Body of pancreas (tissue), 4 donors: Measurements from ENCODE around the gene NDUFS7.

ENCODE experiments used
- POLR2A ChIP-seq, 3 donors: fragments of 450-650 bp; IDR thresholded peaks; one replicate each; pipeline ENCODE4 v1.6.1; 2016; ENCODE audit warnings: antibody characterized with exemption in 3 of 3, mild to moderate bottlenecking in 2 of 3
- TF ChIP-seq, protein P1 (sequence below), 7 experiments: fragments of 450-650 bp in 4 of 7; fragments of 200-600 bp in 3 of 7; sonication (generic) in 3 of 7; IDR thresholded peaks; one replicate each; pipeline ENCODE4 v1.5.1; 2016 to 2019; ENCODE audit warnings: antibody characterized with exemption in 7 of 7

DNA sequence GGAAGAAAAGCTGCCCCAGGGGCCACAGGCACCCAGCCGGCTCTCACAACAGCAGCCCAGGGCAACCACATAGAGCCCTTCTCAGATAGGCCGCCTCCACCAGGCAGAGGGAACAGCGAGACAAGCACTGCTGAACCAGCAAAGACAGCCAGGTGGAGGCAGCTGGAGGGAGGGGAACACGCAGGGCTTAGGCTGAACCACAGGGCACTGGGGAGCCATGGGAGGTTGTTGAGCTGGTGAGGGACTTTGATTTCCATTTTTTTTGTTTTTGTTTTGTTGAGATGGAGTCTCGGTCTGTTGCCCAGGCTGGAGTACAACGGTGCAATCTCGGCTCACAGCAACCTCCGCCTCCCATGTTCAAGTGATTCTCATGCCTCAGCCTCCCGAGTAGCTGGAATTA is 14.1 kb downstream of the NDUFS7 start:
- TF ChIP-seq, protein P1, sequence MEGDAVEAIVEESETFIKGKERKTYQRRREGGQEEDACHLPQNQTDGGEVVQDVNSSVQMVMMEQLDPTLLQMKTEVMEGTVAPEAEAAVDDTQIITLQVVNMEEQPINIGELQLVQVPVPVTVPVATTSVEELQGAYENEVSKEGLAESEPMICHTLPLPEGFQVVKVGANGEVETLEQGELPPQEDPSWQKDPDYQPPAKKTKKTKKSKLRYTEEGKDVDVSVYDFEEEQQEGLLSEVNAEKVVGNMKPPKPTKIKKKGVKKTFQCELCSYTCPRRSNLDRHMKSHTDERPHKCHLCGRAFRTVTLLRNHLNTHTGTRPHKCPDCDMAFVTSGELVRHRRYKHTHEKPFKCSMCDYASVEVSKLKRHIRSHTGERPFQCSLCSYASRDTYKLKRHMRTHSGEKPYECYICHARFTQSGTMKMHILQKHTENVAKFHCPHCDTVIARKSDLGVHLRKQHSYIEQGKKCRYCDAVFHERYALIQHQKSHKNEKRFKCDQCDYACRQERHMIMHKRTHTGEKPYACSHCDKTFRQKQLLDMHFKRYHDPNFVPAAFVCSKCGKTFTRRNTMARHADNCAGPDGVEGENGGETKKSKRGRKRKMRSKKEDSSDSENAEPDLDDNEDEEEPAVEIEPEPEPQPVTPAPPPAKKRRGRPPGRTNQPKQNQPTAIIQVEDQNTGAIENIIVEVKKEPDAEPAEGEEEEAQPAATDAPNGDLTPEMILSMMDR (IDR thresholded peaks at IDR 0.05), result no peak
- no peak for TF ChIP-seq POLR2A (IDR thresholded peaks at IDR 0.05)
